ENCODE results near the gene HTR3A.

- no peak for TF ChIP-seq GATA2 (IDR thresholded peaks at IDR 0.05; ENCODE audit: low read depth, low read length)
- TF ChIP-seq GATA3 (IDR thresholded peaks at IDR 0.05; ENCODE audit: low read depth, low read length): no peak
Measured at GRCh38 chr11:113992459-113993110, 17.7 kb downstream of the HTR3A start.
